Activated T-cell treated with anti-CD3 and anti-CD28 coated beads for 1 hour (primary cell): ENCODE measurements around the gene RHEX.

Experiments
- DNase-seq: peaks from one replicate; pipeline ENCODE4 v3.0.0-alpha.2; 2020; ENCODE audit warnings: low read depth

RHEX gene

DNA sequence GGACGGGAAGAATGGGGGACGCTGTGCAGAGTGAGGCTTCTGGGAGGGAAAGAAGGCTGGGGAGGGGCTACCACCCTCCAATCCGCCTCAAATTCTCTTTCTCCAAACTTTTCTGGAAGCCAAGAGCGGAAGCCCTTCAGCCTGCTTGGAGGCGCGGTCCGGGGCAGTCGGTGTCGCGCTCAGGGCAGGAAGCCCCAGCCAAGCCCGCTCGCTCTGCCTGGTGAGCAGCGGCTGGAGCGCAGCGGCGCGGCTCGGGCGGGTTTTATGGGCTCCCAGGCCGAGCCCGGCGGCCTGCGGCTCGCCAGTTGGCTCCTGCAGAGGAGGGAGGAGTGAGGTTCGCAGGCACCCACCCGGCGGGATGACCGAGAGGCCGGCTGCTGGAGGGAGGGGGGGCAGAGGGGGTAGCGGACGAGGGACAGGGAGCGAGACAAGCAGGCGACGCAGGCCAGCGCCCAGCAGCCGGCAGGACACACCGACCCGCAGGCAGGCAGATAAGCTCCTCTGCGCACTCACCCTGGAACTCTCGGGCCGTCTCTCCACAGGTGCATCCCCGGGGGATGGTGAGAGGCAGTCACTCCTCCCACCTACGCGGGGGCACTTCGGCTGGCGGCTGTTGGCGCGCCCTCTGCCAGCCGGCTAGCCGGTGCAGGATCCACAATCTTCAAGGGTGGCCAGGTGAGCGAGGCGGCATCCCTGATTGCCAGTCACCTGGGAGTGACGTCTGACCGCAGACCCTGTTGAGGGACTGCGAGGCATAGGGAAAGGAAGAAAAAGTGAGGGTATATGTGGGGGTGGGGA lies 64.4 kb downstream of the RHEX start, which contains the start of gene AVPR1B:
Gene AVPR1B (minus strand): TSS at position 238 of the 798 bp plus-strand sequence. CDS start 498 bp downstream, outside the sequence.
- no peak for DNase-seq

DNA sequence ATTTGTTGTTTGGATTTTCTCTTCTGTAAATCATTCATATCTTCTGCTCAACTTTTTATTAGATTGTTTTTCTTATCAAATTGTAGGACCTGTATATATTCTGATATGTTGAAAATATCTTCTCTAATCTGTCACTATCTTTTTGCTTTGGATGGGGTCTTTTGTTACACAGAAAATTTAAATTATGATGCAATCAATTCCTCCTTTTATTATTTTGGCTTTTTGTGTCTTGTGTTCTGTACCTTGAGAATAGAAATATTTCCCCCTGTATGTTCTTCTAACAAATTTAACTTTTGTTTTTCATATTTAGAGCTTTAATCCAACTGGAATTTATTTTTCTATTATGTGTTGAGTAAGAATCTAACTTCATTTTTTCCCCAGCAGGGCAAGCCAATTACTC lies 67.4 kb downstream of the RHEX start:
- no peak for DNase-seq

GRCh38 chr1:206121269-206121668 lies 68.3 kb downstream of the RHEX start:
- no peak for DNase-seq

DNA sequence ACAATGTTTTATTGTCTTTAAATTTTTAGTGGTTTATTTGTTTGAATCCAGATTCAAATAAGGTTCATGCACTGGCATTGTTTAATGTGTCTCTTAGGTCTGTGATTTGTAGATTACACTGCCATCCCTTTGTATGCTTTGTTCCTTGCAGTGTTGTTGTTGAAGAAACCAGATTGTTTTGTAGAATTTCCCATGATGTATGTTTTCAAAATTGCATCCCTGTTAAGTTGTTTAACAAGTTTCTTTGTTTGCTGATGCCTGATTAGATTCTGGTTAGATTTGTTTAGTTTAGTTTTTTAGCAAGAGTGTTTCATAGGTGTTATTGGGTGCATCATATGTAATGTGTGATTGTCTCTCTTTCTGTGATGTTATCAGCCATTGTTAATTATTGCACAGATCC lies 69.7 kb downstream of the RHEX start:
- no peak for DNase-seq

DNA sequence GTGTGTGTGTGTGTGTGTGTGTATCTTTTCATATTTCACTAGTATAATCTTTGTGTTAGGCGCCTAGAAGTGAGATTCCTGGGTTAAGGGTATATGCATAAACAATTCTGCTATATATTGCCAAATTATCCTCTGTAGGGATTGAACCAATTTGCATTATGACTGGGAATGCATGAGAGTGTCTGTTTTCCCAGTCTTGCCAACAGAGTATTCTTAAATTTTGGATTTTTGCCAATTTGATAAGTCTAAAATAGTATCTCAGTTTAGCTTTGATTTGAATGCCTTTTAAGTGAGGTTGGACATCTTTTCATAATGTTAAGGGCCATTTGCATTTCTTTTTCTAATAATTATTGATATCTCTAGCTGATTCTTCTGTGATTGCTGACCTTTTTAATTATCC lies 72.4 kb downstream of the RHEX start:
- DNase-seq = no peak

- DNase-seq = no peak
Measured at GRCh38 chr1:206127336-206127735, 74.4 kb downstream of the RHEX start.

- DNase-seq = no peak
Measured at GRCh38 chr1:206128196-206128595, 75.2 kb downstream of the RHEX start.

- DNase-seq = no peak
Measured at GRCh38 chr1:206131037-206131436, 78.1 kb downstream of the RHEX start.

GRCh38 chr1:206133751-206134415 lies 80.9 kb downstream of the RHEX start:
- no peak for DNase-seq

DNA sequence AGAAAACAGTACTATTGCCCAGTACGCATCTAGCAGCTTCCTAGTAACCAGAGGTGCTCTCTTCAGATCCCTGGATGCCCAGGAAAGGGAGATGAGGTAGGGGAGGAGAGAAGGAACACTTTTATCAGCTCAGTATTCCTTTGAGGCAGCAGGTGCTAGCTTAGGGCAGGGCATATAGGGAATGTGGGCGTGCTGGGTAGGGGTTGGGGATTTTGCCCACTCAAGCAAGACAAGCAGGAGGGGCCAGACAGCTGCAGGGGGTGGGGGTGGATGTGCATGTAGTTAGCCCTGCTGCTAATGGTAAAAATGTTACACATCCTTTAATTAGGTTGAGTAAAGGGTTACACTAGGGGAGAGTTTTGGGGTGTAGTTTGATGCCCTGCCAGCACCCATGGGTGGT lies 82.3 kb downstream of the RHEX start:
- no peak for DNase-seq

DNA sequence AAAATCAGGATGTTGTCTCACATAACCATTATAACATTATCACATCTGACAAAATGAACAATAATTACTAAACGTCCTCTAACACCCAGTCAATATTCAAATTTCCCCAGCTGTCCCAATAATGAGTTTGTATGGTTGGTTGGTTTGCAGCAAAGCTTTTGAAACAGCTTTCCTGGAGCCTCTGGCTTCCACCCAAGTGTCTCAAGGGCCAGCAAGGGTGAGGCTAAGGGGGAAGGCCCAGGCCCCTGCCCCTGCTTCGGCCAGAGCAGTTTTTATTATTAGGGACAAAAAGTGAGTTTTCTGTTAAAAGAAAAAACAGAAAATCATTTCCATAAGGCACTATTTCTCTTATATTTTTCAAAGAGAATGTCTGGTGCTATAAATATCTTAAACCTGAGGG lies 83.3 kb downstream of the RHEX start:
- no peak for DNase-seq

- DNase-seq = no peak
Measured at GRCh38 chr1:206142011-206142410, 89.0 kb downstream of the RHEX start.

- no peak for DNase-seq
Measured at GRCh38 chr1:206142770-206143169, 89.8 kb downstream of the RHEX start.

DNA sequence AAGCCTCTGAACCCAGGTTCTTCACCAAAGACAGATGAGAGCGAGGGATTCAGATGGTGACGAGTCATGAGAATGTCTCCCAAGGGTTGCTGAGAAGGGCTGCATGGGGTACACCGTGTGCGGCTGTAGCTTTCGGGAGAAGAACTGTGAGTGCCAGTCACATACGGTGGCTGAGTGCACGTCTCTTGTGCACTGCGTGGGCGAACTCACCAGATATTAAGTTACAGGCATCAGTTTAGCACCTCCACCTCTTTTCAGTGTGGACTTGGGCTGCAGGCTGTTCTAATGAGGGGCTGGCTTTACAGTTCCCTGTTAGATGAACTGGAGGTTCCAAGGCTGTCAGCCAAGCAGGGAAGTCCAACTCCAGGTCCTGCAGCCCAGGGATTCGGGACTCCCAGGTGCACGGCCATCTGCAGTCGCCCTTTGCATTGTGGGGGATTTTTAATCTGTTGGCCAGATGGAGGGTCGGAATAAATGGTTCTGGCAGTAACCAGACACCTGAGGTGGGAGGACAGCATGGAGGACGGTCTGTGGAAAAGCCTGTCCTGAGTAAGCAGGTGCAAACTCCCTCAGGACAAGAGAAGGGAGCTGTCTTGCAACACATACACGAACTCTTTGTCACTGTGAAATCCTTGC lies 90.7 kb downstream of the RHEX start:
- no peak for DNase-seq

GRCh38 chr1:206144605-206145004 lies 91.6 kb downstream of the RHEX start:
- DNase-seq = no peak

DNA sequence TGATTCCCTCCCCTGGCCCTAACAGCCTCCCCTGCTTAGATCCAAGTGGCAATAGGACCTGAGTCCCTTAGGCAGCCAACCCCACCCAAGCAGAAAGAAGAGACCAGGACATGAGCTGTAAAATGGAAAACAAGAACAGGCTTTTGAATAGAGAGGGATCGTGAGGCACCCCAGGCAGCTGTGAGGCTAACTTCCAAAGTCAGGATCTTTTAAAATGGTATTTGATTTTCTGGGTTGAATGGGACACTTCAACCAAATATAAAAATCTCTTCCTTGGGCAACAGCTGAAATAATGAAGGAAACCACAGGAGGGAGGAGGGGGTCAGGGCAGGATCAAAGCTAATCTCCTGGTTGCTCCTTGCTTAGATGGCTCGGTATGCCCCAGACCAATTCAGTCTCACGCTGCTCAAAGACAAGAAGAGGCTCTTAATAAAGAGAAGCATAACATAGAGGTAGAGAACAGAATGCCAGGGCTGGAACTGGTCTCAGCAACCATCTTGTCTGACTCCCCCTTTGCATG lies 92.9 kb downstream of the RHEX start:
- no peak for DNase-seq
